NCI-H1436 treated with DMSO at 0.1 percent for 48 hours (cell line): ENCODE results near the gene CRADD.
"Not testable (repeated sequence)": the region's sequence is repeated elsewhere in the genome, so short reads cannot be mapped to it uniquely, and the experiment has no call there.

Source experiments
- DNase-seq: peaks from one replicate; lab custom pipeline; 2025; lab: John Stamatoyannopoulos, UW

Gene CRADD

DNA sequence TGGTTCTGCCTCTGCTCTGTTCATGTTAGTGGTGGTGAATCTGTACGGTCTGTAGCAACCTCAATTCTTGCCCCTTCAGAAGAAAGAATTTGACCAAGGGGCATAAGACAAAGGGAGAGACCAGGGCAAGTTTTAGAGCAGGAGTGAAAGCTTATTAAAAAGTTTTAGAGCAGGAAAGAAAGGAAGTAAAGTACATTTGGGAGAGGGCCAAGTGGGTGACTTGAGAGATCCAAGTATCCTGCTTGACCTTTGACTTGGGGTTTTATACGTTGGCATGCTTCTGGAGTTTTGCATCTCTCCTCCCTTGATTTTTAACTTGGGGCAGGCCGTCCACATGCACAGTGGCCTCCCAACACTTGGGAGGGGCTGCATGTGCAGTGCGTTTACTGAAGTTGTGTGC, 225.0 kb downstream of the CRADD start:
- no peak for DNase-seq

DNA sequence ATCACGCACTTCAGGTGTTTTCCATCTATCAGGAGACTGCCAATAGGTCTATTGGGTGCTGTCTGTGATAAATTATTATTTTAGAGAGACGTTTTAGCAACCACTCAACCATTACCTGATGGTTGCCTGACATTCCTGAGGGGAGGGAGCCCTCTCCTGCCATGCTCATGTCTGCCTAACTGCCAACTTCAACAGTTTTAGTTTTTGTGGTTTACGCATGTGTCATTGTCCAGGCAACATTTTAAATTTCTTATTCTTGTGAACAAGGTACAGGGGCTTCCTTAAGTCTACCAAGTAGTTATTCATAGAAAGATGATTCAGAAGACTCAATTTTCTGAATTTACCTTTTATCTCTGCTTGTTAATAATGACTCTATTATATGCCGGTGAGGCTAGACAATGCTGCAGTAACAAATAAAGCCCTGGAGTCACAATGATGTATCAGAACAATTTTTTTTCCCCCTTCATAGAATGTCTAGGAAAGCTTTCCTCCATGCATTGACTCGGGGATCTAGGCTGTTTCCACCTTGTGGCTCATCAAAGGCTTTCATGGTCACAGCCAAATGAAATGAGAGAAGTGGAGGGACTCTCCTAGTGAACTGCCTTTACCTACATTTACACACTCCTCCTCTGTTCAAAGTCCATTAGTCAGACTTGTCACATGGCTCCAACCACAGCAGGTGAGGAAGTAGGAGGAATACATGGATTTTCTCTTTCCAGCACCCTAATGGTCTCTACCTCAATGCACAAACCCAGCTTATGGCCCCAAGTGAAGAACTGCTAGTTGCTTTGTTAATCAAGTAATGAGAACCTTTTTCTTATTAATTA, 225.8 kb downstream of the CRADD start:
- no peak for DNase-seq

DNA sequence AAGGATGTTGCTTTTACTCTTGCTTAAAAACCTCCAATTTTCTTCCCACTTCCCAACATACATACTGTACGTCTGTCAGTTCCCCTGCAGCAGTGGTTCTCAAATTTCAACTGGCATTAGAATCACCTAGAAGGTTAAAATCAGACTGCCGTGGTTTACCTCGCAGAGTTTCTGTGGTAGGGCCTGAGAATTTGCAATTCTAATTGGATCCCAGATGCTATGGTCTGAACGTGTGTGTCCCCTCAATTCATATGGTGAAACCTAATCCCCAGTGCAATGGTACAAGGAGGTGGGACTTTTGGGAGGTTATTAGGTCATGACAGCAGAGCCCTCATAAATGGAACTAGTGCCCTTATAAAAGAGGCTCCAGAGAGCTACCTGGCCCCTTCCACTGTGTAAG, 226.9 kb downstream of the CRADD start:
- no peak for DNase-seq

DNA sequence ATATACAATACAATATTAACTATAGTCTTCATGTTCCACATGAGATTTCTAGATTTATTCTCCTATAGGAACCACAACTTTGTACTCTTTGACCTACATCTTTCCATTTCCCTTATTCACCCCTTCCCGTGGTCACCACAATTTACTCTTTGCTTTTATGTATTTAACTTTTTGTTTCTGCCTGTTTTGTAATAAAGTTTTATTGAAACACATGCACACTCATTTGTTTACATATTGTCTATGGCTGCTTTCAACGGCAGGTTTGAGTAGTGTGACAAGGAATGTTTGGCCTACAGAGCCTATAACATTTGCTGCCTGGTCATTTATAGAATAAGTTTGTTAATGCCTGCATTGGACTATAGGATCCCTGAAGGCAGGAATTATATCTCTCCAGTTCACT, 231.1 kb downstream of the CRADD start:
- DNase-seq = no peak

DNA sequence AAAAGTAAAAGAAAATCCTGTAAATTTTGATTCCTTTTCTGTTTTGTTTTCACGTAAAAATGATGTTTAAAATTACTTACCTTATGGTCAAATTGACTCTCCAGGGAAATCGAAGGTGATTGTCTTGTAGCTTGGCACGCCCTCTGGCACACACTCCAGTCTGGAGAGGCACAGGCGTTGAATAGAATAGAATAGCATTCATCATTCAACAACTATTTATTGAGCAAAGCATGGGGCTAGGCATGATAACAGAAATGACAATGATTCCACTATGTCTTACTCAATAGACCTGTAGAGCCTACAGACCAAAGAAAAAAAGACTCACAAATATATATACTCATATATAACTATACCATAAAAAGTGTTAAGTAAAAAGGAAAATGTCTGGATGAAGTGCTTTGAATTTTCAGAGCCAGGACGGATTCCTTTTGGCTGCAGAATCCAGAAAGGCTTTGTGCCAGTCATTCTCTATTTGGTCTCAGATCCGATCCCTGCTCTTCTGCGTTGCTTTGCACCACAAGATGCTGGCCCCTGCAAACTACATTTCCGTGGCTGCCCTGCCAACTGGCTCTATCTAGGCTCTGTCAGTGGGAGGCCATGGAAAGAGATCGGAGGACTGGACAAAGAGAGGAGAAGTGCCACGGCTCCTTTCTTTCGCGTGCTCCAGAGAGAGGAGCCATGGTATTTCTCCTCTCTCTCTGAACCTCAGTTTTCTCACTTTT, 231.8 kb downstream of the CRADD start:
- no peak for DNase-seq

DNA sequence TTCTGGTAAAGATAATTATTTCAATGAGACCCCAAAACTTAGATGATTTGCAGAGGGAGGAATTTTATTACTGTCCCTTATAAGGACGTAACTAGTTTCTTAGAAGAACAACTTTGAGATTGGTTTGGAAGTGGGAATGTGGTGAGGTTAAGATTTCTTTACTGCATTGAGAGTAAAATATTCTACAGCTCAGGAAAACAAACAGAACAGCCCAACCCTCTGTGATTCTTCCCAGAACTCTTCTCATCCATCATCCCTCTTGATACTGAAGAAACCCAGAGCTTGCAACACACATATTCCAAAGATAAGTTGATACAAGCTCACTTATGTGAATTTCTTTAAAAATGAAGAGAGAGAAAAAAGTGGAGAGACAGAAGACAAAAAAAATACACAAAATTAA, 234.2 kb downstream of the CRADD start:
- no peak for DNase-seq

DNA sequence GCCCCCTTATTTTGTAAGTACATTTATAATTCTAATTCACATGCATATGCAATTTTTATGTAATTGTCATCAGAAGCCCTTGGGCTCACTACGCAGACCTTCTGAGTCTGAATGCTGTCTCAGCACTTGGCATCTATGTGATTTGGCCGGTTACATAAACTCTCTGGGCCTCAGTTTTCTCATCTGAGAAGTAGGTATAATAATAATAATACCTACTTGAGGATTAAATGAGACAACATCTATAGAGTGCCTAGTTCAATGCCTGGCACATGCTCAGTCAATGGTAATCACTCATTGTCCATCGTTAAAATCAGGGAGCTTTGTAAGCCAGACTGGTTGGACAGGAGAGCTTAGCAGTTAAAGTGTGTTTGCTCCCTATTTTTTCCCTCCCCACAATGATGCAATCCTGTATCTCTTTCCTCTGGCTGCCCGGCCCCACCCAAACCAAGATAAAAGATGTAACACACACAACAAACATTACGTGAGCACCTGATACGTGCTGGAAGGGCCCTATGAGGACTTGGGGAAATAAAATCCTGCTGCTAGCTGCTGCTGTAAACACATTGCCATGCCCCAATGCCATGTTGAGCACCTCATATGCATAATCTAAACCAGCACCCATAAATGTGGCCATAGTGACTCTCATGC, 235.0 kb downstream of the CRADD start:
- DNase-seq = no peak

DNA sequence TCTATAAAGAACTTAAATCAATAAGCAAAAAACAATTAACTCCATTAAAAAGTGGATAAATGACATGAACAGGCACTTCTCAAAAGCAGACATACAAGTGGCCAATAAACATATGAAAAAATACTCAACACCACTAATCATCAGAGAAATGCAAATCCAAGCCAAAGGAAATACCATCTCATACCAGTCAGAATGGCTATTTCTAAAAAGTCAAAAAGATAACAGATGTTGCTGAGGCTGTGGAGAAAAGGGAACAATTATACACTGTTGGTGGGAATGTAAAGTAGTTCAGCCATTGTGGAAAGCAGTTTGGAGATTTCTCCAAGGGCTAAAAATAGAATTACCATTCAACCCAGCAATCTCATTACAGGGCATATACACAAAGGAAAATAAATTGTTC, 236.7 kb downstream of the CRADD start:
- DNase-seq = no peak

DNA sequence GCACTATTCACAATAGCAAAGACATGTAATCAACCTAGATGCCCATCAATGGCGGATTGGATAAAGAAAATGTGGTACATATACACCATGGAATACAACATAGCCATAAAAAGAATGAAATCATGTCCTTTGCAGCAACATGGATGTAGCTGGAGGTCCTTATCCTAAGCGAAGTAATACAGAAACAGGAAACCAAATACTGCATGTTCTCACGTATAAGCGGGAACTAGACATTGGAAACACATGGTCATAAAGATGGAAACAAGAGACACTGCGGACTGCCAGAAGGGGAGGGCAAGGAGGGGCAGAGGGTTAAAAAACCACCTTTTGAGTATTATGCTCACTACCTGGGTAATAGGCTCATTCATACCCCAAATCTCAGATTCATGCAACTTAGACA, 237.1 kb downstream of the CRADD start:
- DNase-seq = no peak

DNA sequence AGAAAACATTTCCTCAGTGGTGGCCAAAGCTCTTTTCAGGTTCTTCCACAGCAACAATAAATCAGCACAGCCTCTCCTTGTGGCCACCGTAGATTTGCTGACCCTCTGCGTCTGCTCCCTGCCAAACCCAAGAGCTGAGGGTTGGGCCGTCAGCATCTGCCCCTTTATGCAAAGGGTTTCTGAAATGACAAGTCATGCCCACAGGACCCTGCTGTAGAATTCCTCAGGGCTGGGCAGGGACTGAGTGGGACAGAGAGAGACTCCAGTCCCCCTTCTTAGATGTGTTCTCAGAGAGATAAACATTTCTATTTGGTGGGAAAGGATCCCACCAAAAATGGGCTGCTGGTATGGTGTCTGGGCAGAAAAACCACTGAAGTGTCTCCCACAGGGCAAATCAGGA, 238.2 kb downstream of the CRADD start:
- no peak for DNase-seq

DNA sequence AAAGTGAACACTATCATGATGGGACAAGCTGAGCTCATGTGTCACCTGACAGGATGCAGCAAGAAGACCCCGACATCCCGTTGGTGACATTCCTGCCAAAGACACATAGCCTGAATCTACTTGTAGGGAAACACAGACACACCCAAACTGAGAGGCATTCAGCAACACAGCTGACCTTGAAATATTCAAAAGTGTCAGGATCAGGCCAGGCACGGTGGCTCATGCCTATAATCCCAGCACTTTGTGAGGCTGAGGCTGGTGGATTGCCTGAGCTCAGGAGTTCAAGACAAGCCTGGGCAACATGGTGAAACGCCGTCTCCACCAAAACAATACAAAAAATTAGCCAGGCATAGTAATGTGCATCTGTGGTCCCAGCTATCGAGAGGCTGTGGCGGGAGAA, 239.2 kb downstream of the CRADD start:
- DNase-seq = no peak

DNA sequence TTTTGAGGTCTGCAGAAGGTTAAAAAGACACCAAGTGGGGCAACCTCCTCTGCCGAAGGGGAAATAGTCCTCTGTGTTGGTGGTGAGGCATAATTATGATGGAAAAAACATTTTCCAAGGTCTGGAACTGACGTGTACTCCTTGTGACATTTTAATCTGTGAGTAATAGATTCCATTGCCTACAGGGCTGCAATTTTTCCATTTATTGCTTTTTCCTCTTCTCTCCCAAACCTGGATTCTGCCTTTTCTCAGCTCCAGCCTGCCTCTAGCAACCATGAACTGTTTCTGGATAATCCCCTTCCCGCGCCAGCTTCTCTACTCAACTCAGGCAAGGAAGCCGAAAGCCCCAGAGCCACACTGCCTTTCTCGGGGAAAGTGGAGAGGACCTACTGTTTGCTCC, 241.1 kb downstream of the CRADD start:
- no peak for DNase-seq

DNA sequence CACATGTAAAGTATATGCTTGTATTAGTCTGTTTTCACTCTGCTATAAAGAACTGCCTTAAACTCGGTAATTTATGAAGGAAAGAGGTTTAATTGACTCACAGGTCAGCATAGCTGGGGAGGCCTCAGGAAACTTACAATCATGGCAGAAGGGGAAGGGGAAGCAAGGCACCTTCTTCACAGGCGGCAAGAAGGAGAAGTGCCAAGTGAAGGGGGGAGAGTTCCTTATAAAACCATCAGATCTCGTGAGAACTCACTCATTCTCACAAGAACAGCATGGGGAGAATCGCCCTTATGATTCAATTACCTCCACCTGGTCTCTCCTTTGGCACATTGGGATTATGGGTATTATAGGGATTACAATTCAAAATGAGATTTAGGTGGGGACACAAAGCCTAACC, 241.7 kb downstream of the CRADD start:
- DNase-seq = no peak

DNA sequence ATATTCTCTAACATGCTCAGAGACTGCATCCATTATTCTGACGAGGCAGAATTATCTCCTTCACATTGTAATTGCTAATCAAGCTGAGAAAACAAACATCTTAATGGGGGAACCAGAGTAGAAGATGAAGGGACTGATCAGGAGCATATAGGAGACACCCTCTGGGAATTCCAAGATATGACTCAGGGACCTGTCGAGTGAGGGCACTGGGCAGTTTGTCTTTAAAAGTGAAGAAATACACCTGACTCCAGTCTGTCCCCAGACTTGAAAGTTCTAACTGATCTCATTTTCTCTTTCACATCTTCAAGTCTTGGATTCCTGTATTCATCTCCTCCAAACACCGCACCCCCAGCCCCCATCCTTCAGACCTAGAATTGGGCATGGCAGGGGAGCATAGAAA, 244.3 kb downstream of the CRADD start:
- DNase-seq = no peak

DNA sequence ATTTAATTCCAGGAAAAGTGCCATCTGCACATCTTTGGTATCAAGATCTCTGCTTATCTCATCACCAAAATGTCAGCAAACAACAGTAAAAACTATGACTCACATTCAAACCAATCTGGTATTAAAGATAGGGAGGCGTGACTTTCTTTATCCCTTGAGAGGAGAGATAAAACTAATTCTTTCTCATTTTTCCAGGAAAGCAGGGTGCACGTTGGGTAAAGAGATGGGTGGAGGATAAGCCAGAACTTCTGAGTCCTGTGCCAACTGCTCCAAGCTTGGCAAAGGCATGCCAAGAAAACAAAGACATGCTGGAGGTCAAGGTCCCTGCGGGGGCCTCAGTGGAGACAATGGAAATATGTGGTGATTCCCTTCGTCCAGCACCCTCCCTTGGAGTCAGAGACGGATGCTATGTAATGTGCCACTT, 245.4 kb downstream of the CRADD start:
- no peak for DNase-seq

DNA sequence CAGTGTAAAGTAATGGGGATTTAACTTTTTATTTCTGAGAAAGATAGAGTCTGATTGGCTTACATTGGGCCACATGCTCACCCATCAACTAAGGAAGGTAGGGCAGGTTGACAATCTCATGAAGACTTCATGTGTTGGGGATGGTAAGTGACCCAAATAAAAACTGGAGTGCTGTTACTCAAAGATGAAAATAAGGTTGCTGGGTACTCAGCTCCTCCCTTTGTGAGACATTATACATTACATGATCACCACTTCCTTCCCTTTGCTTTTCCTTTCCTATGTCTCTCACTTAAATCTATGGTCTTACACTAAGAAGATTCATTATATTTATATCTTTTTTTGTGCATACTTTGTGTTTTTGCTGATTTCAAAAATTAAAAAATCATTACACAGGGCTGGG, 247.2 kb downstream of the CRADD start:
- DNase-seq = no peak

DNA sequence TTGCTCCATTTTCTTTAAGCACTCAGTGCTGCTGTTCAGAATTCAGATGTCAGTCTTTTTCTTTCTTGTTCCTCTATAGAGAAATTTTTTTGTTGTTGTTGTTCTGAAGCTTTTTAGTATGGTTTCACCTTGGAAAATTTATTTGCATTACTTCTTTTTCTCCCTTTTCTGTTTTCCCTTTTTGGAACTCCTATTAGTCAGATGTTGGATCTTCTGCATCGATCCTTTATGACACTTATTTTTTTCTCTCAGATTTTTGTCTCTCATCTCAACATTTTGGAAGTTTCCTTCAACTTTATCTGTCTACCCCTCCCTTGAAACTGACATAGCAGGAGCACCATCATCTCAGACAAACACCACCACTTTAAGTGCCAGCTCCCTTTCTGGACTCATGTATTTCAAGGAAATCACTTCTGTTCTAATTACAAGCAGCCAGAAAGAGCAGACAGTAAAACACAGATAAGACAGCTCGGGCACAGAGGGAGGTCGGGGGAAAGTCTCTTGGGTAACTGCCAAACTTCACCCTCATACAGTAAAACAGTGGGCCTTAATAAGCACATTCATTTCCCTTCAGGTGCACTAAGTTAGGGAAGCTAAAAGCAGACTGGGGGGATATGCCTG, 248.5 kb downstream of the CRADD start:
- DNase-seq = no peak

DNA sequence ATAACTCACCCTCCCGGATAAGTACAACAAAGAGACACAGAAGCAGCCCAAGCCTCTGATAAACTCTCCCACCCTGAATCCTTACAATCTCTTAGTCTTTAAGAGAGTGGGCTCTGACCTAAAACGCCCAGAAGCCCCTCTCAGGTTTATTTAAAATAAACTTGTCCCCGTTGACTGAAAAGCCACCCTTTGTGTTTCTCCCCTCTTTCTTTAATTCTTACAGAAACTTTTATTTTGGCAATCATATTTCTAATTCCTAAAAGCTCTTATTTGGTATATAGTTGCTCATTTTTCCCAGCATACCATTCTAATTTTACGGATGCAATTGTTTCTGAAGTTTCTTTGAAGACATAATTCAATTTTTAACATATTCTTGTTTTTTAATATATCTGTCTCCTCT, 249.1 kb downstream of the CRADD start:
- DNase-seq = no peak

DNA sequence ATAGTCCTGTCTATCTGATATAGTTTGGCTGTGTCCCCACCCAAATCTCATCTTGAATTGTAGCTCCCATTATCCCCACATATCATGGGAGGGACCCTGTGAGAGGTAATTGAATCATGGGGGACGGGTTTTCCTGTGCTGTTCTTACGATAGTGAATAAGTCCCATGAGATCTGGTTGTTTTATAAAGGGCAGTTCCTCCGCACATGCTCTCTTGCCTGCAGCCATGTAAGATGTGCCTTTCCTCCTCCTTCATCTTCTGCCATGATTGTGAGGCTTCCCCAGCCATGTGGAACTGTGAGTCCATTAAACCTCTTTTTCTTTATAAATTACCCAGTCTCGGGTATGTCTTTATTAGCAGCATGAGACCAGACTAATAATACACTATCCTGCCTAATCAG, 251.9 kb downstream of the CRADD start:
- not testable (repeated sequence) for DNase-seq

DNA sequence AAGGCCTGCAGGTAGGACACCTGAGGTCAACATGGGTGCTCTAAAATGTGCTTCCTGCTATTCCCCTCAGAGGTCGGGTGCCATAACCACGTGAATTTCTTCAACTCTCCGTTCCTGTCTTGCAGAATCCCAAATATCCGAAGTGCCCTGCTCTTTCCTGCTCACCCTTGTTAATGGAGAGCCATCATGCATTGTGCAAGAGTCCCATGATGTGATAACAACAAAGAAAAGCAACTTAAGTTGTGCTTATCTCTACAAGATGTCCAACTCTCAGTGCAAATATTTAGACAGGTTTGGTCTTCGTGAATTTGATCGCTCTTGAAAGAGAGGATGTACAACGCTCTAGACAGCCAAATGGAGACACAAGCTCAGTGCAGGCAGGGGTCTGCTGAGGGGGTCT, 260.6 kb downstream of the CRADD start:
- no peak for DNase-seq

DNA sequence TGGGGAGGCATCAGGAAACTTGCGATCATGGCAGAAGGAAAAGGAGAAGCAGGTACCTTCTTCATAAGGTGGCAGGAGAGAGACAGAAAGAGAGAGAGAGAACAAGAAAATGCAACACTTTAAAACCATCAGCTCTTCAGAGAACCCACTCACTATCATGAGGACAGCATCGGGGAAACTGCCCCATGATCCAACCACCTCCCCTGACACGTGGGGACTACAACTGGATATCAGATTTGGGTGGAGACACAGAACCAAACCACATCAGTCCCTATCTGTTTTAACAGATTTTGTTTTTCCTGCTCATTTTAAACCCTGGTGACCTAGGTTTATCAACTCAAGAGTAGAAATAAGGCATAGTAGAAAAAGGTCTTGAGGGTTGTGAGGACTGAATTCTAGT, 261.1 kb downstream of the CRADD start:
- DNase-seq = no peak

DNA sequence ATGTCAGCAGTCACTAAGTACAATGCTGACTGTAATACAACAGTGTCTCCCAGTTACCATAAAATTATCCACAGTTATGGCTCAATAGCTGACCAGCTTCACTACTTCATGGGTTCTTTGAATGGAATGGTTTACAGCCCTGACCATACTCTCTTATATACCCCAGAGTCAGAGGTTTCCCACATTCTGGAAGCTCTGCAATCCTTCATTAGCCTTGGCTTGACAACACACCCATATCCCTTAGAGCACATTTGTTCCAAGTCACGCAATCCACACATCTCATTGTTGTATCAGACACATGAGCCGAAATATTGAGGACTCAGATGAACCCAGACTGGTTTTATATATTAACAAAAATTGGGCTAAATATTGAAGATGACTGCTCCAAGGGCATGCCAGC, 261.8 kb downstream of the CRADD start:
- no peak for DNase-seq
